GM23338 (cell line): ENCODE data around the gene PTH1R.

Experiments
- CREB1 ChIP-seq: fragments of 250-450 bp; sonication (Bioruptor Pico); IDR thresholded peaks from 2 replicates; pipeline ENCODE4 v1.5.0; 2020; ENCODE audit warnings: low read depth, mild to moderate bottlenecking, moderate library complexity
- ETS1 ChIP-seq: IDR thresholded peaks from 2 replicates; pipeline ENCODE4 v1.6.1; 2016; ENCODE audit warnings: antibody characterized with exemption
- EZH2 ChIP-seq: fragments of 200-600 bp; sonication (generic); IDR thresholded peaks from one replicate; pipeline ENCODE4 v1.8.0; 2017; ENCODE audit warnings: antibody characterized with exemption, mild to moderate bottlenecking, low read depth; ENCODE audit not compliant: unreplicated experiment
- EZH2phosphoT487 ChIP-seq: fragments of 200-600 bp; sonication (generic); IDR thresholded peaks from one replicate; pipeline ENCODE4 v1.8.1; 2018; ENCODE audit warnings: antibody characterized with exemption; ENCODE audit not compliant: unreplicated experiment
- JUNB ChIP-seq: IDR thresholded peaks from one replicate; pipeline ENCODE4 v1.6.1; 2016; ENCODE audit warnings: antibody characterized with exemption; ENCODE audit not compliant: unreplicated experiment
- NANOG ChIP-seq: IDR thresholded peaks from 2 replicates; pipeline ENCODE4 v1.6.1; 2016; ENCODE audit warnings: antibody characterized with exemption, borderline replicate concordance
- POLR2AphosphoS5 ChIP-seq: IDR thresholded peaks from 2 replicates; pipeline ENCODE4 v1.6.1; 2016; ENCODE audit warnings: antibody characterized with exemption, low read depth
- ZNF331 ChIP-seq: fragments of 250-450 bp; sonication (Bioruptor Pico); IDR thresholded peaks from 2 replicates; pipeline ENCODE4 v1.5.0; 2020; ENCODE audit warnings: low read depth, mild to moderate bottlenecking, moderate library complexity
- TF ChIP-seq, protein P1 (sequence below), 2 experiments: fragments of 200-600 bp in 1 of 2; sonication (generic) in 1 of 2; conservative IDR thresholded peaks; 2 replicates each; pipeline versions ENCODE4 v1.5.1 to v1.6.1; 2016 to 2017; ENCODE audit warnings: antibody characterized with exemption in 2 of 2, low read depth in 2 of 2, mild to moderate bottlenecking in 2 of 2, moderate library complexity in 1 of 2

DNA sequence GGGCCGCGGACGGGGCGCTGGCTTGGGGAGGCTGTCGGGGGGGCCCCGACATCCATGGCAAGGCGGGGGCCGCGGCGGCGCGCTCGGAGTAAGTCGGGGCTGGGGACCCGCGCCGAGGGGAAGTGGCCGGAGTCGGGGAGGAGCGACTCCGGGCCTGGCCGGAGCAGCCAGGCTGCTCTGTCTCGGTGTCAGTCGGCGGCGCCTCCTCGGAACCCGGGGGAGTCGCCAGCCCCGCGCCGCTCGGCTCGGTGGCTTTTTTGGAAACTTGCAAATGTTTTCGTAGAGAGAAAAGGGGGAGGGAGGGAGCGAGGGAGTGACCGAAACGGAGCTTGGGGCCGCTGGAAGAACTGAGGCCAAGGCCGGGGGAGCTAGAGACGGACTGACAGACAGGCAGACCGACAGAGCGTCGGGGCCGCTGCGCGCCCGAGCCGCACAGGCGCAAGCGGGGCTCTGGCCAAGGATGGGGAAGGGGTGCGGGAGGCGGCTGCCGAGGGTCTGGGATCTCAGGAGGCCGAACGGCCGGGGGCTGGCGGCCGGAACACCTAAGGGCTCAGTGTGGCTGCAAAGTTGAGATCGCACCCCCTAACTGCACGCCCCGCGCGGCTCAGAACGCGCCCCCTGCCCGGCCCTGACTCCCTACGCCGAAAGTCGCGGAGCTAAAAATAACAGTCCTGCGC, 5.0 kb downstream of the PTH1R start:
- TF ChIP-seq, protein P1, sequence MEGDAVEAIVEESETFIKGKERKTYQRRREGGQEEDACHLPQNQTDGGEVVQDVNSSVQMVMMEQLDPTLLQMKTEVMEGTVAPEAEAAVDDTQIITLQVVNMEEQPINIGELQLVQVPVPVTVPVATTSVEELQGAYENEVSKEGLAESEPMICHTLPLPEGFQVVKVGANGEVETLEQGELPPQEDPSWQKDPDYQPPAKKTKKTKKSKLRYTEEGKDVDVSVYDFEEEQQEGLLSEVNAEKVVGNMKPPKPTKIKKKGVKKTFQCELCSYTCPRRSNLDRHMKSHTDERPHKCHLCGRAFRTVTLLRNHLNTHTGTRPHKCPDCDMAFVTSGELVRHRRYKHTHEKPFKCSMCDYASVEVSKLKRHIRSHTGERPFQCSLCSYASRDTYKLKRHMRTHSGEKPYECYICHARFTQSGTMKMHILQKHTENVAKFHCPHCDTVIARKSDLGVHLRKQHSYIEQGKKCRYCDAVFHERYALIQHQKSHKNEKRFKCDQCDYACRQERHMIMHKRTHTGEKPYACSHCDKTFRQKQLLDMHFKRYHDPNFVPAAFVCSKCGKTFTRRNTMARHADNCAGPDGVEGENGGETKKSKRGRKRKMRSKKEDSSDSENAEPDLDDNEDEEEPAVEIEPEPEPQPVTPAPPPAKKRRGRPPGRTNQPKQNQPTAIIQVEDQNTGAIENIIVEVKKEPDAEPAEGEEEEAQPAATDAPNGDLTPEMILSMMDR (conservative IDR thresholded peaks at IDR 0.05; ENCODE audit: low read depth in 2 of 2): no peak
- TF ChIP-seq CREB1 (CRISPR knock-in tag) (no peak), POLR2AphosphoS5 (no peak), JUNB (no peak), NANOG (no peak), EZH2 (peak; percentile 88), EZH2phosphoT487 (peak; percentile 21), ZNF331 (no peak), ETS1 (no peak)
